A673 (cell line): ENCODE results near the gene ZC3H15. TPM values are rescaled to one million over a fixed set of nuclear protein-coding genes. Genes with fewer than 3 reads are reported as not detected.
"Not testable (repeated sequence)": the region's sequence is repeated elsewhere in the genome, so short reads cannot be mapped to it uniquely, and the experiment has no call there.

Source experiments
- BruUV-seq: library from RNA; stranded (reverse); fragments of 400-500 nt; replicated peaks from 2 replicates; lab custom pipeline; 2021; lab: Mats Ljungman, UMichigan
- CTCF ChIA-PET: fragments of 300-600 bp; sonication (Branson Sonifier 250); formaldehyde crosslinking; loops from one replicate; lab custom pipeline; 2022; ENCODE audit warnings: antibody characterized with exemption; lab: Charles Lee
- POLR2A ChIA-PET: fragments of 300-600 bp; sonication (Branson Sonifier 250); formaldehyde crosslinking; loops from one replicate; lab custom pipeline; 2022; ENCODE audit warnings: antibody characterized with exemption; ENCODE audit not compliant: low non-redundant PET; lab: Charles Lee
- DNase-seq: peaks from one replicate; pipeline ENCODE4 v3.0.0-alpha.2; 2015; ENCODE audit warnings: low spot score
- H3K27ac ChIP-seq: fragments of 200-600 bp; sonication (generic); 2 replicates; pipeline ENCODE4 v1.5.1; 2016; ENCODE audit warnings: mixed run types, low read depth, mild to moderate bottlenecking, mixed read lengths, antibody characterized with exemption, low read length; ENCODE audit not compliant: poor library complexity, severe bottlenecking
- H3K27me3 ChIP-seq: fragments of 200-600 bp; sonication (generic); replicated peaks from 2 replicates; pipeline ENCODE4 v1.6.1; 2017; ENCODE audit warnings: mixed run types, low read depth, mild to moderate bottlenecking, mixed read lengths, antibody characterized with exemption, low read length; ENCODE audit not compliant: insufficient read depth, poor library complexity
- H3K36me3 ChIP-seq: fragments of 200-600 bp; sonication (generic); 2 replicates; pipeline ENCODE4 v1.6.1; 2016; ENCODE audit warnings: mixed run types, mild to moderate bottlenecking, mixed read lengths, antibody characterized with exemption, low read length; ENCODE audit not compliant: insufficient read depth, poor library complexity, severe bottlenecking
- H3K4me1 ChIP-seq: fragments of 200-600 bp; sonication (generic); 2 replicates; pipeline ENCODE4 v1.6.1; 2017; ENCODE audit warnings: mixed run types, mild to moderate bottlenecking, mixed read lengths, antibody characterized with exemption, low read length; ENCODE audit not compliant: insufficient read depth, poor library complexity, severe bottlenecking
- H3K4me3 ChIP-seq: fragments of 200-600 bp; sonication (generic); 2 replicates; pipeline ENCODE4 v1.5.1; 2016; ENCODE audit warnings: low read depth, mixed run types, mild to moderate bottlenecking, mixed read lengths, low read length; ENCODE audit not compliant: poor library complexity, severe bottlenecking
- H3K9me3 ChIP-seq: fragments of 200-600 bp; sonication (generic); 2 replicates; pipeline ENCODE4 v1.6.1; 2016; ENCODE audit warnings: mixed run types, low read depth, mild to moderate bottlenecking, mixed read lengths, antibody characterized with exemption, low read length; ENCODE audit not compliant: poor library complexity, severe bottlenecking
- EZH2 ChIP-seq: fragments of 200-600 bp; sonication (generic); IDR thresholded peaks from 2 replicates; pipeline ENCODE4 v1.6.1; 2017; ENCODE audit warnings: borderline replicate concordance, low read depth, mild to moderate bottlenecking, mixed read lengths, antibody characterized with exemption, low read length; ENCODE audit not compliant: poor library complexity, severe bottlenecking
- intact Hi-C: fragments of 100-400 bp; cut with micrococcal nuclease; formaldehyde crosslinking; loops from one replicate; pipeline ENCODE4 v1.10.0; 2022; ENCODE audit not compliant: unreplicated experiment
- total RNA-seq: library from RNA; stranded (reverse); gene quantifications from 2 replicates; pipeline ENCODE4 v1.2.3, GENCODE V29; 2021
- TF ChIP-seq, protein P1 (sequence below): fragments of 300-800, 200-600 bp; sonication (generic); conservative IDR thresholded peaks from 2 replicates; pipeline ENCODE4 v1.5.1; 2017; ENCODE audit warnings: low read depth, mild to moderate bottlenecking, antibody characterized with exemption, low read length, moderate library complexity, mixed read lengths

ZC3H15 gene
- total RNA-seq, 1 experiment from 2014 or later = 95.1 TPM

DNA sequence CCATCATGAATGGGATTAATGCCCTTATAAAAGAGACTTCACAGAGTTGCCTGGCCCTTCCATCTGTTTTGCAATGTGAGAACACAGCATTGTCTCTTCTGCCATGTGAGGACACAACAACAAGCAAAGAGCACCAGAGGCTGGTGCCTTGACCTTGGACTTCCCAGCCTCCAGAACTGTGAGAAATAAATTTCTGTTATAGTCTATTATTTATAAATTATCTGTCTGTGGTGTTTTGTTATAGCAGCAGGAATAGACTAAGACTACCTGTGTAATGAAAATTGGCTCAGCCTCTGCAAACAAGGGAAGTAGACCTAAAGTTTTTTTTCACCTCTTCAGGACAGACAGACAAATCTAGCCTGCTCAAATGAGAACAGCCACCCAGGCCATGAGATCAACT, 19.3 kb upstream of the ZC3H15 start:
- no peak for TF ChIP-seq EZH2
- TF ChIP-seq, protein P1, sequence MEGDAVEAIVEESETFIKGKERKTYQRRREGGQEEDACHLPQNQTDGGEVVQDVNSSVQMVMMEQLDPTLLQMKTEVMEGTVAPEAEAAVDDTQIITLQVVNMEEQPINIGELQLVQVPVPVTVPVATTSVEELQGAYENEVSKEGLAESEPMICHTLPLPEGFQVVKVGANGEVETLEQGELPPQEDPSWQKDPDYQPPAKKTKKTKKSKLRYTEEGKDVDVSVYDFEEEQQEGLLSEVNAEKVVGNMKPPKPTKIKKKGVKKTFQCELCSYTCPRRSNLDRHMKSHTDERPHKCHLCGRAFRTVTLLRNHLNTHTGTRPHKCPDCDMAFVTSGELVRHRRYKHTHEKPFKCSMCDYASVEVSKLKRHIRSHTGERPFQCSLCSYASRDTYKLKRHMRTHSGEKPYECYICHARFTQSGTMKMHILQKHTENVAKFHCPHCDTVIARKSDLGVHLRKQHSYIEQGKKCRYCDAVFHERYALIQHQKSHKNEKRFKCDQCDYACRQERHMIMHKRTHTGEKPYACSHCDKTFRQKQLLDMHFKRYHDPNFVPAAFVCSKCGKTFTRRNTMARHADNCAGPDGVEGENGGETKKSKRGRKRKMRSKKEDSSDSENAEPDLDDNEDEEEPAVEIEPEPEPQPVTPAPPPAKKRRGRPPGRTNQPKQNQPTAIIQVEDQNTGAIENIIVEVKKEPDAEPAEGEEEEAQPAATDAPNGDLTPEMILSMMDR = no peak
- Histone ChIP-seq H3K27ac (no peak overlapping the region), H3K36me3 (no peaks in the 10 kb centered on the region), H3K4me1 (no peaks in the 10 kb centered on the region), H3K9me3 (no peaks in the 10 kb centered on the region), H3K27me3 (no peaks in the 10 kb centered on the region), H3K4me3 (no peak overlapping the region)
- no TSS peak for BruUV-seq
- DNase-seq = no peak
- ChIA-PET POLR2A (no interaction called here), CTCF (no interaction called here)
- intact Hi-C loops = no loop called here

DNA sequence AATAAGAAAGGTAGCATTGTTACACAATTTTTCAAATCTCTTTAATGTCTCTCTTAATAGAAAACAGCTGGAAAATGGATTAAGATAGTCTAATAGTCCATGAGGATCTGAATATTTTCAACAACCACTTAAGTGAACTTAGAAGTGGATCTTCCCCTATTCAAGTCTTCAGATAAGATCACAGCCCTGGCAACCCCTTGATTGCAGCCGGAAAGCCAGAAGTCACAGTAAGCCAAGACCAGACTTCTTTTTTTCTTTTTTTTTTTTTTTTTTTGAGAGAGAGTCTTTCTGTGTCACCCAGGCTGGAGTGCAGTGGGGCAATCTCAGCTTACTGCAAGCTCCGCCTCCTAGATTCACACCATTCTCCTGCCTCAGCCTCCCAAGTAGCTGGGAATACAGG, 18.6 kb upstream of the ZC3H15 start:
- no TSS peak for BruUV-seq
- H3K4me3 ChIP-seq = no peak overlapping the region
- ChIA-PET POLR2A (no interaction called here), CTCF (no interaction called here)
- no peaks in the 10 kb centered on the region for H3K27me3 ChIP-seq
- no peaks in the 10 kb centered on the region for H3K4me1 ChIP-seq
- H3K9me3 ChIP-seq = no peaks in the 10 kb centered on the region
- TF ChIP-seq, protein P1 = no peak
- no peak for TF ChIP-seq EZH2
- H3K36me3 ChIP-seq = no peaks in the 10 kb centered on the region
- intact Hi-C loops = no loop called here
- DNase-seq = no peak
- no peak overlapping the region for H3K27ac ChIP-seq

DNA sequence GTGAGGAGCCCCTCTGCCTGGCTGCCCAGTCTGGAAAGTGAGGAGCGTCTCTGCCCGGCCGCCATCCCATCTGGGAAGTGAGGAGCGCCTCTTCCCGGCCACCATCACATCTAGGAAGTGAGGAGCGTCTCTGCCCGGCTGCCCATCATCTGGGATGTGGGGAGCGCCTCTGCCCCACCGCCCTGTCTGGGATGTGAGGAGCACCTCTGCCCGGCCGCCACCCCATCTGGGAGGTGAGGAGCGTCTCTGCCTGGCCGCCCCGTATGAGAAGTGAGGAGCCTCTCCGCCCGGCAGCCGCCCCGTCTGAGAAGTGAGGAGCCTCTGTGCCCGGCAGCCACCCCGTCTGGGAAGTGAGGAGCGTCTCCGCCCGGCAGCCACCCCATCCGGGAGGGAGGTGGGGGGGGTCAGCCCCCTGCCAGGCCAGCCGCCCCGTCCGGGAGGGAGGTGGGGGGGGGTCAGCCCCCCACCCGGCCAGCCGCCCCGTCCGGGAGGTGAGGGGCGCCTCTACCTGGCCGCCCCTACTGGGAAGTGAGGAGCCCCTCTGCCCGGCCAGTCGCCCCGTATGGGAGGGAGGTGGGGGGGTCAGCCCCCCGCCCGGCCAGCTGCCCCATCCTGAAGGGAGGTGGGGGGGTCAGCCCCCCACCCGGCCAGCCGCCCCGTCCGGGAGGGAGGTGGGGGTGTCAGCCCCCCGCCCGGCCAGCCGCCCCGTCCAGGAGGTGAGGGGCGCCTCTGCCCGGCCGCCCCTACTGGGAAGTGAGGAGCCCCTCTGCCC, 13.2 kb upstream of the ZC3H15 start:
- CTCF ChIA-PET, BruUV-seq, H3K9me3 ChIP-seq, H3K27ac ChIP-seq, H3K4me3 ChIP-seq, intact Hi-C loops, H3K36me3 ChIP-seq, H3K4me1 ChIP-seq, H3K27me3 ChIP-seq, DNase-seq, POLR2A ChIA-PET: not testable (repeated sequence)

DNA sequence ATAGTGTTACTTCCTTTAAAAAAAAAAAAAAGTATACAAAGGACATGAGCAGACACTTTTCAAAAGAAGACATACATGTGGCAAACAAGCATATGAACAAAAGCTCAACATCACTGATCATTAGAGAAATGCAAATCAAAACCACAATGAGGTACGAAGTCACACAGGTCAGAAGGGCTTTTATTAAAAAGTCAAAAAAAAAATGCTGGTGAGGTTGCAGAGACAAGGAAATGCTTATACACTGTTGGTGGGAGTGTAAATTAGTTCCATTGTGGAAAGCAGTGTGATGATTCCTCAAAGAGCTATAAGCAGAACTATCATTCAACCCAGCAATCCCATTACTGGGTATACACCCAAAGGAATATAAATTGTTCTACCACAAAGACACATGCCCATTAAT, 11.8 kb upstream of the ZC3H15 start:
- H3K9me3 ChIP-seq, H3K27me3 ChIP-seq, CTCF ChIA-PET, intact Hi-C loops, H3K4me1 ChIP-seq, POLR2A ChIA-PET, H3K27ac ChIP-seq, H3K4me3 ChIP-seq, H3K36me3 ChIP-seq, DNase-seq, BruUV-seq: not testable (repeated sequence)
